Smooth muscle cell (in vitro differentiated cells): Measurements from ENCODE around the gene FAF1. TPM values are rescaled to one million over a fixed set of nuclear protein-coding genes. Genes with fewer than 3 reads are reported as not detected.

Experiments
- DNase-seq: peaks from one replicate; lab custom pipeline; 2025; ENCODE audit not compliant: unreplicated experiment; lab: John Stamatoyannopoulos, UW
- H2AFZ ChIP-seq: fragments of 200-600 bp; sonication (generic); 2 replicates; pipeline ENCODE4 v1.6.0; 2016; ENCODE audit warnings: antibody characterized with exemption, low read depth, mild to moderate bottlenecking
- H3F3A ChIP-seq: fragments of 200-600 bp; sonication (generic); 2 replicates; pipeline ENCODE4 v1.6.0; 2017; ENCODE audit warnings: antibody characterized with exemption, low read depth
- H3K27ac ChIP-seq: fragments of 200-600 bp; sonication (generic); 2 replicates; pipeline ENCODE4 v1.5.1; 2016; ENCODE audit warnings: low read depth, mild to moderate bottlenecking
- H3K27me3 ChIP-seq: fragments of 200-600 bp; sonication (generic); 2 replicates; pipeline ENCODE4 v1.6.1; 2016; ENCODE audit warnings: low read depth, mild to moderate bottlenecking
- H3K36me3 ChIP-seq: fragments of 200-600 bp; sonication (generic); 2 replicates; pipeline ENCODE4 v1.5.1; 2016; ENCODE audit warnings: low read depth
- H3K4me1 ChIP-seq: fragments of 200-600 bp; sonication (generic); 2 replicates; pipeline ENCODE4 v1.5.1; 2016; ENCODE audit warnings: low read depth
- H3K4me2 ChIP-seq: fragments of 200-600 bp; sonication (generic); 2 replicates; pipeline ENCODE4 v1.6.0; 2016; ENCODE audit warnings: mild to moderate bottlenecking
- H3K4me3 ChIP-seq: fragments of 200-600 bp; sonication (generic); 2 replicates; pipeline ENCODE4 v1.5.1; 2016; ENCODE audit warnings: mild to moderate bottlenecking
- H3K79me2 ChIP-seq: fragments of 200-600 bp; sonication (generic); 2 replicates; pipeline ENCODE4 v1.6.0; 2016; ENCODE audit warnings: low read depth, mild to moderate bottlenecking
- H3K9ac ChIP-seq: fragments of 200-600 bp; sonication (generic); 2 replicates; pipeline ENCODE4 v1.6.0; 2016; ENCODE audit warnings: low read depth
- H3K9me3 ChIP-seq: fragments of 200-600 bp; sonication (generic); replicated peaks from 2 replicates; pipeline ENCODE4 v1.5.1; 2016; ENCODE audit warnings: low read depth
- H4K20me1 ChIP-seq: fragments of 200-600 bp; sonication (generic); 2 replicates; pipeline ENCODE4 v1.6.0; 2016; ENCODE audit warnings: low read depth
- WGBS: methylation state at CpG from one replicate; pipeline ENCODE4 v1.1.7; 2016; ENCODE audit warnings: low lambda C conversion rate; 5-methylcytosine and 5-hydroxymethylcytosine counted together
- polyA plus RNA-seq: library from polyadenylated mRNA; unstranded; fragments of >200 nt; fragmentation: Nextera tagmentation; extraction: Ambion mirVana; gene quantifications from 2 replicates; pipeline ENCODE4 v1.2.1, GENCODE V29; 2016
- total RNA-seq: library from RNA; depleted of rRNA; stranded (reverse); fragments of >200 nt; gene quantifications from 2 replicates; pipeline ENCODE4 v1.2.3, GENCODE V29; 2014
- TF ChIP-seq, protein P1 (sequence below): fragments of 200-600 bp; sonication (generic); IDR thresholded peaks from 2 replicates; pipeline ENCODE4 v1.5.1; 2017; ENCODE audit warnings: borderline replicate concordance, mild to moderate bottlenecking, antibody characterized with exemption; ENCODE audit not compliant: insufficient read depth, poor library complexity, severe bottlenecking

The FAF1 gene
- total and polyA plus RNA-seq, 2 experiments from 2014 or later = 51.5 to 51.6 TPM

DNA sequence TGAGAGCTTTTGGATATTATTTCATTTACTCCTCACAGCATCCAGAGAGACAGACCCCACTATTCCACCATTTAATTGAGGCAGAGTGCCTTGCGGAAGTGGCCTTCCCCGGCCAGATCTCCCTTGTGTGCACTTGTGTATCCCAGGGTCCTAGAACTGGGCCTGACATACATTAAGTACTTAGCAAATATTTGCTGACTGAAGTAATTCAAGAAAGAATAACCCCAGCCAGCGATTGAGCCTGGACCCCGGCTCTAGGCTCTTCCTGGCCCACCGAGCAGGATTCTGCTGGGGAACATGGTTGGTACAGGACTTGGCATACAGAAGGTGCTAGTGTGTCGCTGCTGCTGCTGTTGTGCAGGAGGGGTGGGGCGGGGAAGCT lies 545.2 kb downstream of the FAF1 start:
- Histone ChIP-seq H3K4me1 (peaks cover 12% of the 10 kb centered on the region), H3F3A (no peaks in the 10 kb centered on the region), H3K4me3 (no peak overlapping the region), H3K27me3 (peaks cover 98% of the 10 kb centered on the region), H3K79me2 (no peaks in the 10 kb centered on the region), H3K4me2 (no peak overlapping the region), H3K27ac (no peak overlapping the region), H3K9me3 (no peaks in the 10 kb centered on the region), H2AFZ (no peak overlapping the region), H3K36me3 (no peaks in the 10 kb centered on the region), H4K20me1 (no peaks in the 10 kb centered on the region), H3K9ac (no peak overlapping the region)
- 49% methylated on average over 7 of the region's 7 CpGs for WGBS
- no peak for DNase-seq
- TF ChIP-seq, protein P1, sequence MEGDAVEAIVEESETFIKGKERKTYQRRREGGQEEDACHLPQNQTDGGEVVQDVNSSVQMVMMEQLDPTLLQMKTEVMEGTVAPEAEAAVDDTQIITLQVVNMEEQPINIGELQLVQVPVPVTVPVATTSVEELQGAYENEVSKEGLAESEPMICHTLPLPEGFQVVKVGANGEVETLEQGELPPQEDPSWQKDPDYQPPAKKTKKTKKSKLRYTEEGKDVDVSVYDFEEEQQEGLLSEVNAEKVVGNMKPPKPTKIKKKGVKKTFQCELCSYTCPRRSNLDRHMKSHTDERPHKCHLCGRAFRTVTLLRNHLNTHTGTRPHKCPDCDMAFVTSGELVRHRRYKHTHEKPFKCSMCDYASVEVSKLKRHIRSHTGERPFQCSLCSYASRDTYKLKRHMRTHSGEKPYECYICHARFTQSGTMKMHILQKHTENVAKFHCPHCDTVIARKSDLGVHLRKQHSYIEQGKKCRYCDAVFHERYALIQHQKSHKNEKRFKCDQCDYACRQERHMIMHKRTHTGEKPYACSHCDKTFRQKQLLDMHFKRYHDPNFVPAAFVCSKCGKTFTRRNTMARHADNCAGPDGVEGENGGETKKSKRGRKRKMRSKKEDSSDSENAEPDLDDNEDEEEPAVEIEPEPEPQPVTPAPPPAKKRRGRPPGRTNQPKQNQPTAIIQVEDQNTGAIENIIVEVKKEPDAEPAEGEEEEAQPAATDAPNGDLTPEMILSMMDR = no peak

- Histone ChIP-seq H4K20me1 (no peaks in the 10 kb centered on the region), H3K4me1 (peaks cover 5% of the 10 kb centered on the region), H3K27me3 (peaks cover 96% of the 10 kb centered on the region), H3K9me3 (no peaks in the 10 kb centered on the region), H3K9ac (no peak overlapping the region), H3K4me2 (no peak overlapping the region), H3K27ac (no peak overlapping the region), H3K4me3 (no peak overlapping the region), H3F3A (no peaks in the 10 kb centered on the region), H3K36me3 (no peaks in the 10 kb centered on the region), H2AFZ (no peak overlapping the region), H3K79me2 (no peaks in the 10 kb centered on the region)
- no peak for DNase-seq
- 82% methylated on average over 1 of the region's 1 CpG for WGBS
- TF ChIP-seq, protein P1 = no peak
These were observed 547.1 kb downstream of the FAF1 start for GRCh38 chr1:50412813-50413476.

DNA sequence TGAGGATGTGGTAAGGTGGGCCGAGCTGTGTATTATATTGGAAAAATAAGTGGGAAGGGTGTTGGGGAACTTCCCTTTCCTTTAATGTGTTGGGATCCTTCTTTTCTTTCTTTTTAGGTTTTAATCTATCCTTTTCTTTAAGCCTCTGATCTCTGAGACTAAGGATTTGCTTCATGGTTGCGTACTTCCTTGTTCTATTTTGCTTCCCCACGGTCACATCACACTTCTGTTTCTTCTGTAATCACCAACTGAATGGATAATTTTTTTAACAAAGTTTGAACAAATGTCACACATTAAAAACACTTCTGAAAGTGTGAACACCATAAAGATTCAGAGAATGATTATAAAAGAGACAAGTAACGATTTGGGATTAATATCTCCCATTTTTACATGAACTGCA lies 554.3 kb downstream of the FAF1 start:
- H3F3A ChIP-seq = no peaks in the 10 kb centered on the region
- no peak overlapping the region for H3K27ac ChIP-seq
- TF ChIP-seq, protein P1 = no peak
- H3K9me3 ChIP-seq = no peaks in the 10 kb centered on the region
- H3K4me3 ChIP-seq = no peak overlapping the region
- H3K36me3 ChIP-seq = no peaks in the 10 kb centered on the region
- DNase-seq = no peak
- H3K4me1 ChIP-seq = no peaks in the 10 kb centered on the region
- 78% methylated on average over 4 of the region's 4 CpGs for WGBS
- H3K79me2 ChIP-seq = no peaks in the 10 kb centered on the region
- H3K4me2 ChIP-seq = no peak overlapping the region
- H3K9ac ChIP-seq = no peak overlapping the region
- no peaks in the 10 kb centered on the region for H4K20me1 ChIP-seq
- H2AFZ ChIP-seq = no peak overlapping the region
- peaks cover 55% of the 10 kb centered on the region for H3K27me3 ChIP-seq

DNA sequence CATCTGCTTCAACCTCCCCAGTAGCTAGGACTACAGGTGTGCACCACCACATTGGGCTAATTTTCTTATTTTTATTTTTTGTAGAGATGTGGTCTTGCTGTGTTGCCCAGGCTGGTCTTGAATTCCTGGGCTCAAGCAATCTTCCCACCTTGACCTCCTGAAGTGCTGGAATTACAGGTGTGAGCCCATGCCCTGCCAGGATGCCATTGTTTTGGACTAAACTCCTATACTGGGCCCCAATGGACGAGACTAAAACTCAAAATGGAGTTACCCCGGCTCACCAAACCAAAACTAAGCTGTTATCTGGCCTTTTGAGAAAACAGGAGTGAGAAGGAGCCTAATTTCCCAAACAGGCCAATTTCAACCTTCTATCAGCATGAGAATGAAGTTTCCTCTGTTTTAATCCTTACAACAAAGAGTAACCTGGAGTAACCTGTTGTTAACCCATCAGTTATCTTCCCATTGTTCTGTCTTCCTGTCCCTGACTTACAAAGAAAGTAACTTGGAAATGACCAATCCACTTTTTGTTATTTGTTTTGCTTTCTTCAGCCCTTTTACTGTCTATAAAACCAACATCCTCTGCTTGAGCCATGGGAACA lies 566.4 kb downstream of the FAF1 start:
- no peaks in the 10 kb centered on the region for H3K4me1 ChIP-seq
- H3F3A ChIP-seq = no peaks in the 10 kb centered on the region
- TF ChIP-seq, protein P1 = no peak
- no peak overlapping the region for H3K4me2 ChIP-seq
- no peaks in the 10 kb centered on the region for H4K20me1 ChIP-seq
- H3K9ac ChIP-seq = no peak overlapping the region
- no peak overlapping the region for H3K27ac ChIP-seq
- no peak overlapping the region for H2AFZ ChIP-seq
- 69% methylated on average over 2 of the region's 2 CpGs for WGBS
- H3K9me3 ChIP-seq = no peaks in the 10 kb centered on the region
- no peak for DNase-seq
- H3K4me3 ChIP-seq = no peak overlapping the region
- no peaks in the 10 kb centered on the region for H3K36me3 ChIP-seq
- no peaks in the 10 kb centered on the region for H3K79me2 ChIP-seq
- no peaks in the 10 kb centered on the region for H3K27me3 ChIP-seq
